ENCODE data around the gene OLFM3.

DNA sequence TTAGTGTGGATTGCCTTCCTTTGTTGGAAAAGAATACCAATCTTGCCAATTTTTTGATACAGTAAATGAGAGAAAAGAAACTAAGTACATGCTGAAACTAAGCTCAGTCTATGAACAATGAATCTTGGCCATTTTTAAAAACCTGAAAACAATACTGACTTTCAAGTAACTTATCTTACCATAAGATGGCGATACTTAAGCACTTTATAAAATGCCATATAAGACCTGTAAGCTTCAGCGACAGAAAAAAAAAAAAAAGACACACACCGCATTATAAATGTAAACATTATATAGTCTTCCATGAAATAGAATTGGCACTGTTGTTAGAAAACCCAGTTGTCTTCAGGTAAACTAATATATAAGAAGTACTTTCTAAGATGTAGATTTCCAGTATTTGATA is 3.0 kb downstream of the OLFM3 start:
- TF ChIP-seq POLR2A (IDR thresholded peaks at IDR 0.05; ENCODE audit: borderline replicate concordance, extremely low read depth, insufficient read depth, insufficient read length) (no peak), CTCF (IDR thresholded peaks at IDR 0.05 in 2 of 3, conservative IDR thresholded peaks at IDR 0.05 in 1 of 3; ENCODE audit: borderline replicate concordance in 1 of 3, insufficient read depth in 1 of 3, low read depth in 2 of 3, low read length in 2 of 3) (no peak; a peak in 1 of 6 replicates), JUND (IDR thresholded peaks at IDR 0.05) (no peak), SP1 (IDR thresholded peaks at IDR 0.05; ENCODE audit: low read depth) (no peak), RAD21 (IDR thresholded peaks at IDR 0.05; ENCODE audit: low read depth) (0 out of 2 replicates have a peak, but pooled peaks have one; percentile 13), ZFX (IDR thresholded peaks at IDR 0.05) (no peak), FOSL1 (IDR thresholded peaks at IDR 0.05; ENCODE audit: low read depth) (no peak), EZH2phosphoT487 (IDR thresholded peaks at IDR 0.05; ENCODE audit: borderline replicate concordance) (no peak), TCF7L2 (IDR thresholded peaks at IDR 0.05; ENCODE audit: borderline replicate concordance, extremely low read depth, insufficient read depth, insufficient read length) (no peak), POLR2AphosphoS5 (IDR thresholded peaks at IDR 0.05; ENCODE audit: low read depth, low read length) (no peak), ELF1 (IDR thresholded peaks at IDR 0.05; ENCODE audit: borderline replicate concordance, low read depth) (no peak), SRF (IDR thresholded peaks at IDR 0.05; ENCODE audit: low read depth) (no peak), CEBPB (IDR thresholded peaks at IDR 0.05; ENCODE audit: low read depth) (no peak)
- TF ChIP-seq, protein P1, sequence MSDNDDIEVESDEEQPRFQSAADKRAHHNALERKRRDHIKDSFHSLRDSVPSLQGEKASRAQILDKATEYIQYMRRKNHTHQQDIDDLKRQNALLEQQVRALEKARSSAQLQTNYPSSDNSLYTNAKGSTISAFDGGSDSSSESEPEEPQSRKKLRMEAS (IDR thresholded peaks at IDR 0.05): no peak
